H9 (cell line): Measurements from ENCODE around the gene BTBD18. TPM values are rescaled to one million over a fixed set of nuclear protein-coding genes. Genes with fewer than 3 reads are reported as not detected.

Source experiments
- DNase-seq: peaks from one replicate; pipeline ENCODE4 v3.0.0-alpha.2; 2017
- H2AFZ ChIP-seq: one replicate; pipeline ENCODE4 v1.6.1; 2013; ENCODE audit warnings: mild to moderate bottlenecking, low read length, control low read depth, moderate library complexity
- H2AK5ac ChIP-seq: 2 replicates; pipeline ENCODE4 v1.6.1; 2013; ENCODE audit warnings: low read length, control low read depth, mixed read lengths; ENCODE audit not compliant: insufficient read length
- H2BK120ac ChIP-seq: one replicate; pipeline ENCODE4 v1.6.1; 2013; ENCODE audit warnings: low read depth, mild to moderate bottlenecking, low read length, control low read depth, inconsistent platforms; ENCODE audit not compliant: poor library complexity, severe bottlenecking
- H2BK12ac ChIP-seq: 2 replicates; pipeline ENCODE4 v1.6.1; 2013; ENCODE audit warnings: low read length, control low read depth, mixed read lengths, low read depth; ENCODE audit not compliant: insufficient read length
- H2BK15ac ChIP-seq: 2 replicates; pipeline ENCODE4 v1.6.1; 2013; ENCODE audit warnings: low read depth, low read length, control low read depth
- H2BK20ac ChIP-seq: one replicate; pipeline ENCODE4 v1.6.1; 2013; ENCODE audit warnings: low read depth, mild to moderate bottlenecking, low read length, control low read depth, inconsistent platforms; ENCODE audit not compliant: poor library complexity, severe bottlenecking
- H2BK5ac ChIP-seq: 2 replicates; pipeline ENCODE4 v1.6.1; 2013; ENCODE audit warnings: low read length, control low read depth, mixed read lengths; ENCODE audit not compliant: insufficient read length
- H3K14ac ChIP-seq: 2 replicates; pipeline ENCODE4 v1.6.1; 2013; ENCODE audit warnings: low read length, control low read depth; ENCODE audit not compliant: insufficient read depth
- H3K18ac ChIP-seq: 2 replicates; pipeline ENCODE4 v1.6.1; 2013; ENCODE audit warnings: low read depth, mild to moderate bottlenecking, mixed read lengths, low read length, control low read depth; ENCODE audit not compliant: insufficient read length
- H3K23ac ChIP-seq: 2 replicates; pipeline ENCODE4 v1.6.1; 2013; ENCODE audit warnings: low read length, control low read depth, mixed read lengths, low read depth; ENCODE audit not compliant: insufficient read length
- H3K23me2 ChIP-seq: 2 replicates; pipeline ENCODE4 v1.6.1; 2013; ENCODE audit warnings: low read depth, mild to moderate bottlenecking, mixed read lengths, low read length, control low read depth; ENCODE audit not compliant: insufficient read length, poor library complexity, severe bottlenecking
- H3K27ac ChIP-seq: 2 replicates; pipeline ENCODE4 v1.5.1; 2013; ENCODE audit warnings: low read length, control low read depth, mixed read lengths, low read depth; ENCODE audit not compliant: insufficient read length
- H3K27me3 ChIP-seq: 2 replicates; pipeline ENCODE4 v1.6.1; 2013; ENCODE audit warnings: low read length, control low read depth, inconsistent platforms; ENCODE audit not compliant: insufficient read depth
- H3K4ac ChIP-seq: 2 replicates; pipeline ENCODE4 v1.6.1; 2013; ENCODE audit warnings: low read depth, mild to moderate bottlenecking, control low read depth, inconsistent platforms, low read length, moderate library complexity
- H3K4me1 ChIP-seq: 2 replicates; pipeline ENCODE4 v1.6.1; 2013; ENCODE audit warnings: low read length, control low read depth, inconsistent platforms; ENCODE audit not compliant: insufficient read depth
- H3K4me2 ChIP-seq: 2 replicates; pipeline ENCODE4 v1.6.1; 2013; ENCODE audit warnings: low read length, control low read depth, mixed read lengths; ENCODE audit not compliant: insufficient read length, insufficient read depth
- H3K56ac ChIP-seq: 2 replicates; pipeline ENCODE4 v1.6.1; 2013; ENCODE audit warnings: low read depth, mild to moderate bottlenecking, mixed read lengths, low read length, control low read depth; ENCODE audit not compliant: insufficient read length
- H3K79me1 ChIP-seq: 2 replicates; pipeline ENCODE4 v1.6.1; 2013; ENCODE audit warnings: low read depth, mild to moderate bottlenecking, moderate library complexity, low read length, control low read depth, inconsistent platforms; ENCODE audit not compliant: insufficient read depth, poor library complexity, severe bottlenecking
- H3K79me2 ChIP-seq: 2 replicates; pipeline ENCODE4 v1.6.1; 2013; ENCODE audit warnings: low read length, control low read depth, inconsistent platforms; ENCODE audit not compliant: insufficient read depth
- H3K9ac ChIP-seq: 2 replicates; pipeline ENCODE4 v1.6.1; 2013; ENCODE audit warnings: low read length, control low read depth, mixed read lengths; ENCODE audit not compliant: insufficient read length; ENCODE audit errors: extremely low read depth
- H3K9me3 ChIP-seq: one replicate; pipeline ENCODE4 v1.6.1; 2013; ENCODE audit warnings: low read depth, low read length, inconsistent platforms; ENCODE audit not compliant: control insufficient read depth
- H3T11ph ChIP-seq: one replicate; pipeline ENCODE4 v1.6.1; 2013; ENCODE audit warnings: mild to moderate bottlenecking, low read length, control low read depth, inconsistent platforms
- H4K20me1 ChIP-seq: one replicate; pipeline ENCODE4 v1.6.1; 2013; ENCODE audit not compliant: control insufficient read depth, insufficient read length, insufficient read depth
- H4K5ac ChIP-seq: 2 replicates; pipeline ENCODE4 v1.6.1; 2013; ENCODE audit warnings: low read depth, mild to moderate bottlenecking, mixed read lengths, low read length, control low read depth; ENCODE audit not compliant: insufficient read length
- H4K8ac ChIP-seq: replicated peaks from 2 replicates; pipeline ENCODE4 v1.6.1; 2013; ENCODE audit warnings: low read length, control low read depth, mixed read lengths, low read depth; ENCODE audit not compliant: insufficient read length
- H4K91ac ChIP-seq: 2 replicates; pipeline ENCODE4 v1.6.1; 2013; ENCODE audit warnings: low read depth, mild to moderate bottlenecking, moderate library complexity, mixed read lengths, low read length, control low read depth; ENCODE audit not compliant: insufficient read length
- H3K27ac Mint-ChIP-seq, 3 experiments: 2 replicates in 2 of 3; 3 replicates in 1 of 3; pipeline ENCODE4 v1.8.0; 2020 to 2021; ENCODE audit warnings: mixed read lengths in 3 of 3, mild to moderate bottlenecking in 1 of 3, moderate library complexity in 1 of 3
- H3K27me3 Mint-ChIP-seq: 2 replicates; pipeline ENCODE4 v1.8.0; 2021; ENCODE audit warnings: low read depth, mild to moderate bottlenecking, moderate library complexity, mixed read lengths
- H3K36me3 Mint-ChIP-seq, 3 experiments: 2 replicates in 2 of 3; 3 replicates in 1 of 3; pipeline ENCODE4 v1.8.0; 2020 to 2021; ENCODE audit warnings: low read depth in 3 of 3, mixed read lengths in 3 of 3; ENCODE audit not compliant: insufficient read depth in 1 of 3
- H3K4me1 Mint-ChIP-seq, 2 experiments: 2 replicates each; pipeline ENCODE4 v1.8.0; 2020; ENCODE audit warnings: mixed read lengths in 2 of 2
- H3K4me3 Mint-ChIP-seq, 2 experiments: 2 replicates in 1 of 2; 3 replicates in 1 of 2; pipeline ENCODE4 v1.8.0; 2020 to 2021; ENCODE audit warnings: mild to moderate bottlenecking in 2 of 2, mixed read lengths in 2 of 2, moderate library complexity in 1 of 2
- H3K9me3 Mint-ChIP-seq, 2 experiments: 2 replicates in 1 of 2; 3 replicates in 1 of 2; pipeline ENCODE4 v1.8.0; 2020; ENCODE audit warnings: mild to moderate bottlenecking in 2 of 2, mixed read lengths in 2 of 2, moderate library complexity in 1 of 2
- CTCF ChIP-seq: fragments of 200-600 bp; sonication (generic); conservative IDR thresholded peaks from 3 replicates; pipeline ENCODE4 v1.8.0; 2021; ENCODE audit warnings: antibody characterized with exemption, mild to moderate bottlenecking
- WGBS: extraction: QIAGEN DNeasy Blood & Tissue Kit; methylation state at CpG from one replicate; pipeline ENCODE4 v1.1.7; 2013; ENCODE audit warnings: missing lambda C conversion rate, low lambda C conversion rate, mixed read lengths; ENCODE audit not compliant: insufficient read length; ENCODE audit errors: extremely low coverage; 5-methylcytosine and 5-hydroxymethylcytosine counted together
- total RNA-seq: library from RNA; stranded (reverse); gene quantifications from 2 replicates; pipeline ENCODE4 v1.2.1, GENCODE V29; 2021

The BTBD18 gene
- total RNA-seq, 1 experiment from 2014 or later: not detected

GRCh38 chr11:57746920-57747319, 4.7 kb downstream of the BTBD18 start:
- Histone ChIP-seq H2BK120ac (no peak overlapping the region), H3K18ac (no peak overlapping the region), H4K8ac (no peak overlapping the region), H3T11ph (no peak overlapping the region), H3K14ac (no peak overlapping the region), H2AFZ (no peak overlapping the region), H2BK12ac (no peak overlapping the region), H4K5ac (no peak overlapping the region), H4K91ac (no peak overlapping the region), H3K79me2 (peaks cover 5% of the 10 kb centered on the region; the same call in 1 of the 2 replicates), H3K56ac (no peak overlapping the region), H4K20me1 (peaks cover 3% of the 10 kb centered on the region), H2AK5ac (no peak overlapping the region), H2BK20ac (no peak overlapping the region), H3K4me1 (no peaks in the 10 kb centered on the region; the same call in 1 of the 2 replicates), H3K27ac (no peak overlapping the region), H3K9ac (no peak overlapping the region), H2BK15ac (no peak overlapping the region), H3K23me2 (peaks cover 4% of the 10 kb centered on the region), H3K27me3 (no peaks in the 10 kb centered on the region), H3K9me3 (no peaks in the 10 kb centered on the region), H2BK5ac (no peak overlapping the region), H3K4ac (no peak overlapping the region), H3K4me2 (no peak overlapping the region), H3K79me1 (peaks cover 3% of the 10 kb centered on the region), H3K23ac (no peak overlapping the region)
- H3K4me3 Mint-ChIP-seq: no peak overlapping the region
- H3K27me3 Mint-ChIP-seq: no peaks in the 10 kb centered on the region; the same call in 1 of the 2 replicates
- no CpG with 5 or more reads among the region's 1 CpG for WGBS
- H3K4me1 Mint-ChIP-seq: peaks cover 11 to 13% of the 10 kb centered on the region in 2 experiments
- no peak for TF ChIP-seq CTCF
- no peaks in the 10 kb centered on the region for H3K9me3 Mint-ChIP-seq
- H3K36me3 Mint-ChIP-seq: peaks cover 20 to 40% (median 34%) of the 10 kb centered on the region in 3 experiments
- DNase-seq: no peak
- H3K27ac Mint-ChIP-seq: peak overlapping the region in 2 of 3 experiments; percentile 27 to 55; a peak in 4 of 7 replicates
